IPS-NIHi7 (cell line): ENCODE measurements around the gene F2.

Experiments
- DNase-seq: peaks from one replicate; pipeline ENCODE4 v3.0.0; 2012; ENCODE audit warnings: mixed read lengths; ENCODE audit errors: extremely low spot score

The F2 gene

GRCh38 chr11:46743043-46743442 is 24.0 kb downstream of the F2 start:
- no peak for DNase-seq

GRCh38 chr11:46743693-46744339 is 24.8 kb downstream of the F2 start:
- DNase-seq: no peak

GRCh38 chr11:46745328-46745727 is 26.3 kb downstream of the F2 start:
- no peak for DNase-seq

- DNase-seq: no peak
Observed at GRCh38 chr11:46745995-46746394, 27.0 kb downstream of the F2 start.

- DNase-seq: no peak
Observed at GRCh38 chr11:46747150-46747549, 28.1 kb downstream of the F2 start.

- no peak for DNase-seq
Observed at GRCh38 chr11:46755962-46756361, 36.9 kb downstream of the F2 start.

- DNase-seq: no peak
Observed at GRCh38 chr11:46759196-46759595, 40.2 kb downstream of the F2 start.

- DNase-seq: no peak
Observed at GRCh38 chr11:46760429-46761128, 41.6 kb downstream of the F2 start.

GRCh38 chr11:46761807-46762206 is 42.8 kb downstream of the F2 start:
- no peak for DNase-seq

GRCh38 chr11:46762248-46762647 is 43.2 kb downstream of the F2 start:
- no peak for DNase-seq

GRCh38 chr11:46766656-46767055 is 47.6 kb downstream of the F2 start:
- DNase-seq: no peak

GRCh38 chr11:46769636-46770221 is 50.7 kb downstream of the F2 start:
- no peak for DNase-seq

- DNase-seq: no peak
Observed at GRCh38 chr11:46776878-46777277, 57.9 kb downstream of the F2 start.

- no peak for DNase-seq
Observed at GRCh38 chr11:46778416-46778815, 59.4 kb downstream of the F2 start.
